ENCODE data around the gene E2F2.
A peak's percentile ranks its signal among the peaks of the same experiment; 100 is the strongest.
"Not testable (repeated sequence)": the region's sequence is repeated elsewhere in the genome, so short reads cannot be mapped to it uniquely, and the experiment has no call there.

The E2F2 gene

DNA sequence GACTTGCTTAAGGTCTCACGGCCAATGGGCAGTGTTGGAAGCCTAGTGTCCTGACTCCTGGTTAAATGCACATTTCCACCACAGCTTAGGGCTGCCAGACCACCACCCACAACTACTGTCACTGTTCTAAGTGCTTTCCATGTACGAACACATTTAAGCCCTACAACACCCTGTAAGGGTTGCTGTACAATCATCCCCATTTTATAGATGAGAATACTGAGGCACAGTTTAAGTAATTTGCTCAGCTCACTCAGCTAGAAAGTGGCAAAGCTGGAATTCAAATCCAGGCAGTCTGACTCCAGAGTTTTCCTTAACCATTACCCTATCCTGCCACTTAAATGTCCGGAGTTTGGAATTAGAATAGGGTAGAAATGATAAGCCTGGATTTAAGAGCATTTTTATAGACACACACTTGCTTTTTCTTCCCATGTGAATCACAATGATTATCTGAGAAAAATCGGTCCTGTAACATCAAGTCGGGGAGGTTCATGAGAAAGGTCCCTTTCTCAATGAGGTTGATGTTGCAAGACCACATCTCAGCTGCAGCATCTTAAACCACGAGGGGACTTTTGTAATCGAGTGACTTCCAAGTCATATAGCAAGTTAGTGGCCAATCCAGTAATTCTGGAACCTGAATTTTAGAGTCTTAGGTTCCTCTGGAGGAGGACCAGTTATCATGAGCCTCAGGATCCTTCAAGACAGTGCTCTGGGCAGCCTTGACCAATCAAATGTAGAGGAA lies 8.6 kb downstream of the E2F2 start:
- no peak for DNase-seq

DNA sequence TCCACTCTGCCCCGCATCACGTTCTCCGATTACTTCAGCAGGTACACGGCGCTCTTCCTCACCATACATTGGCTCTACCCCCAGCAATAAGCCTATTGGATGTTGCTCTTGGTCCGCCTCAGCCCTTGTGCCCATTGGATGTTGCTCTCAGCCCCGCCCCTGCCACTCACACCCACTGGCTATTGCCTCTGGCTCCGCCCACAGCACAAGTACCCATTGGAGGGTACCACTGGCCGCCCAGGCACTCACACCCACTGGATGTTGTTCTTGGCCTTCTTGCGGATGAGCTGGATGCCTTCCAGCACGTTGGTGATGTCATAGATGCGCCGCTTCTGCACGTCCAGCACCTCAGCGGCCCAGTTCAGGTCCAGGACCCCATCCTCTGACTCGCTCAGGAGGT lies 9.4 kb downstream of the E2F2 start:
- DNase-seq: no peak

DNA sequence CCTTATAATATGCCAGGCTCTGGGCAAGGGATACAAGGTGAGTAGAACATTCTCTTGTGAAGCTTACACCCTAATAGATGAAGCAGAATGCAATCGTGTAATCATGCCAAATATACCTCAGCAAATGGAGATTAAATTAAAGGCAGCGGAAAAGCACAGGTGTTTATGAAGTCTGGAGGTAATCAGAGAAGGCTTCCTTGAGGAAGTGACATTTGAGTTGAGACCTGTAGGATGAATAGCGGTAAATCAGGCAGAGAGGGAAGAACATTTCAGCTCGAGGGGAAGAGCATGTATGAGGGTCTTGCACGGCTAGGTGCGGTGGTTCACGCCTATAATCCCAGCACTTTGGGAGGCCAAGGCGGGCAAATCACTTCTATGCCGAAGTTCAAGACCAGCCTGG lies 13.5 kb downstream of the E2F2 start:
- no peak for DNase-seq

DNA sequence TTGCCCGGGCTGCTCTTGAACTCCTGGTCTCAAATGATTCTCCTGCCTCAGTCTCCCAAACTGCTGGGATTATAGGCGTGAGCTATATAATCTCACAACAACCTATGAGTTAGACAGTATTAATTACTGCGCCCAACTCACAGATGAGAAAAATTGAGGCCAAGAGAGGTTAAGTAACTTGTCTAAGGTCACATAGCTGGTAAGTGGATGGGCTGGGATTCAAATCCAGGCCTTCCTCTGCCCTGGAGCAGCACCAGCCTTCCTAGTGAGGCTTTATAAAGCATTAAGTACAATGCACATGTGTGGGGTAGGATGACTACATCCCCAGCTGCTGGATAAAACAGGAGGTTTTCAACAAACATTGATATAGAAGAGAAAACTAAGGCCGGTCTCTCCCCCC lies 15.1 kb downstream of the E2F2 start:
- DNase-seq: no peak

- no peak for DNase-seq
These were observed 16.8 kb downstream of the E2F2 start for GRCh38 chr1:23514111-23514679.

- DNase-seq: no peak
These were observed 21.1 kb downstream of the E2F2 start for GRCh38 chr1:23509896-23510295.

- no peak for DNase-seq
These were observed 24.5 kb downstream of the E2F2 start for GRCh38 chr1:23506376-23507107.

- DNase-seq: no peak
These were observed 25.2 kb downstream of the E2F2 start for GRCh38 chr1:23505851-23506250.

DNA sequence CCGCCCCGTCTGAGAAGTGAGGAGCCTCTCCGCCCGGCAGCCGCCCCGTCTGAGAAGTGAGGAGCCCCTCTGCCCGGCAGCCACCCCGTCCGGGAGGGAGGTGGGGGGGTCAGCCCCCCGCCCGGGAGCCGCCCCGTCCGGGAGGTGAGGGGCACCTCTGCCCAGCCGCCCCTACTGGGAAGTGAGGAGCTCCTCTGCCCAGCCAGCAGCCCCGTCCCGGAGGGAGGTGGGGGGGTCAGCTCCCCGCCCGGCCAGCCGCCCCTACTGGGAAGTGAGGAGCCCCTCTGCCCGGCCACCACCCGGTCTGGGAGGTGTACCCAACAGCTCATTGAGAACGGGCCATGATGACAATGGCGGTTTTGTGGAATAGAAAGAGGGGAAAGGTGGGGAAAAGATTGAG lies 26.9 kb downstream of the E2F2 start:
- not testable (repeated sequence) for DNase-seq

DNA sequence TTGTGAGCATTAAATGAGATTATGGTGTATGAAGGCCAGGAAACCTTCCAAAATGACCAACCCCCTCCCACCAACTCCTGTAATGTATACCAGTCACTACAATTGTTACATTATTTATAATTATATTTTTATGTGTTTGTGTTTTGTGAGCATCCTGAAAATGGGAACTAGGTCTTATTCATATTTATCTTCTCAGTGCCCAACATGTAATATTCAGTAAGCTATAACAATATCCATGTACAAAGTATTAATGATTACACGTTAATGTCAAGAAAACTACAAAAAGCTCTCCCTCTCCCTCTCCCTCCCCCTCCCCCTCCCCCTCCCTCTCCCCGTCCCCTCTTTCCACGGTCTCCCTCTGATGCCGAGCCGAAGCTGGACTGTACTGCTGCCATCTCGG lies 28.1 kb downstream of the E2F2 start:
- no peak for DNase-seq

DNA sequence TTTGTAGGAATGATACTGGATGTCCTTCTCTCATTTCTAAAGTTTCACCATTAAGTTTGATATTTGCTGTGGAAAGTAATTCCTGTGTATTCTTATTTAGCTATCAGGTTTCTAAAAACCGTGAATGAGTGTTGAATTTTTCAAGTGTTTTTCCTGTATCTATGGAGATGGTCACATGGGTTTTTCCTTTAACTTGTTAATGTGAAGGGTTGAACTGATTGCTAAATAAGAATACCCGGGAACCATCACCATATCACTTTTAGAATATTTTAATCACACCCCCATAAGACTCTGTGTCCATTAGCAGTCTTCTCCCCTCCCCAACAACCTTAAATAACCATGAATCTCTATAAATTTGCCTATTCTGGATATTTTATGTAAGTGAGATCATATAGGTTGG lies 30.6 kb downstream of the E2F2 start:
- DNase-seq: no peak

DNA sequence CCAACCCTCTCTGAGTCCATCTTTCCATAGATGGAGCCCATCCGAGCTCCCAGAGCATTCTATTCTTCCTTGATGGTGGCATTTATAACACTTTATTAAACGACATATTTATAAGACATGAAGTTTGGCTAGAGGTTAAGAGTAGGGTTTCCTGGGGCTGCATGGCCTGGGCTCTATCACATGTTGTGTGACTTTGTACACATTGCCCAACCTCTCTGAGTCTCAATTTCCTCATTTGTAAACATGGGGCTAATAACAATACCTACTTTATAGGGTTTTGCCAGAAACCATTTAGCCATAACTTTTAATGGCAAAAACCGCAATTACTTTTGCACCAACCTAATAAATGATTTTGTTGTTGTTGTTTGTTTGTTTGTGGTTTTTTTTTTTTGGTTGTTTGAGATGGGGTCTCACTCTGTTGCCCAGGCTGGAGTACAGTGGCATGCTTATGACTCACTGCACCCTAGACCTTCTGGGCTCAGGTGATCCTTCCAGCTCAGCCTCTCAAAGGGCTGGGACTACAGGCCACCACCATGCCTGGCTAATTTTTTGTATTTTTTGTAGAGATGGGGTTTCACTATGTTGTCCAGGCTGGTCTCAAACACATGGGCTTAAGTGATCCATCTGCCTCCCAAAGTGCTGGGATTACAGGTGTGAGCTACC lies 33.1 kb downstream of the E2F2 start:
- no peak for DNase-seq

GRCh38 chr1:23496490-23497181 lies 34.4 kb downstream of the E2F2 start:
- DNase-seq: no peak

GRCh38 chr1:23494836-23495235 lies 36.2 kb downstream of the E2F2 start:
- not testable (repeated sequence) for DNase-seq

GRCh38 chr1:23492776-23493175 lies 38.3 kb downstream of the E2F2 start:
- DNase-seq: not testable (repeated sequence)

- DNase-seq: no peak
These were observed 38.8 kb downstream of the E2F2 start for GRCh38 chr1:23492132-23492720.

- DNase-seq: no peak
These were observed 41.2 kb downstream of the E2F2 start for GRCh38 chr1:23489842-23490241.

GRCh38 chr1:23485002-23485332 lies 46.1 kb downstream of the E2F2 start:
- no peak for DNase-seq

GRCh38 chr1:23484253-23485001 lies 46.6 kb downstream of the E2F2 start:
- DNase-seq: peak; percentile 94

GRCh38 chr1:23483321-23484252 lies 47.4 kb downstream of the E2F2 start, which contains the start of gene ASAP3:
Gene ASAP3, minus strand, starts transcription at chr1:23484179. Its CDS starts 46 bp downstream, at chr1:23484133.
- DNase-seq: peak; percentile 54

Measured in fibroblast of skin of abdomen (primary cell).